Naive thymus-derived CD4-positive, alpha-beta T cell (primary cell): ENCODE data around the gene ADCYAP1R1. TPM values are rescaled to one million over a fixed set of nuclear protein-coding genes. Genes with fewer than 3 reads are reported as not detected.

Experiments used
- ATAC-seq: fragments of 150-1000 bp; cut with Tn5 transposase; 2 replicates; pipeline ENCODE4 v1.10.0; 2021; ENCODE audit warnings: mild to moderate bottlenecking, moderate library complexity
- CTCF ChIA-PET: fragments of 350-600 bp; sonication (Branson Sonifier 250); formaldehyde crosslinking; loops from one replicate; lab custom pipeline; 2021; ENCODE audit warnings: antibody characterized with exemption; lab: Charles Lee
- POLR2A ChIA-PET: fragments of 350-600 bp; sonication (Branson Sonifier 250); formaldehyde crosslinking; loops from one replicate; lab custom pipeline; 2021; ENCODE audit warnings: antibody characterized with exemption, inconsistent platforms; lab: Charles Lee
- DNase-seq, 9 donors: peaks; one replicate each; pipeline versions ENCODE4 v3.0.0 to v3.0.0-alpha.2; 2020 to 2022; ENCODE audit warnings: mixed read lengths in 1 of 9
- H3K27ac ChIP-seq: one replicate; pipeline ENCODE4 v1.7.0; 2013; ENCODE audit warnings: mild to moderate bottlenecking, low read depth, low read length, moderate library complexity
- H3K27me3 ChIP-seq, 2 donors: one replicate each; pipeline ENCODE4 v1.7.0; 2013; ENCODE audit warnings: low read length in 2 of 2, mild to moderate bottlenecking in 2 of 2, moderate library complexity in 2 of 2; ENCODE audit not compliant: control insufficient read depth in 2 of 2, insufficient read depth in 2 of 2
- H3K36me3 ChIP-seq, 3 experiments: 1 replicate in 2 of 3; 2 replicates in 1 of 3; pipeline ENCODE4 v1.7.0; 2013; ENCODE audit warnings: low read length in 3 of 3, mild to moderate bottlenecking in 3 of 3, moderate library complexity in 1 of 3; ENCODE audit not compliant: insufficient read depth in 3 of 3, control insufficient read depth in 2 of 3
- H3K4me1 ChIP-seq, 2 donors: one replicate each; pipeline ENCODE4 v1.7.0; 2013; ENCODE audit warnings: low read length in 2 of 2, mild to moderate bottlenecking in 2 of 2, moderate library complexity in 1 of 2; ENCODE audit not compliant: control insufficient read depth in 2 of 2, insufficient read depth in 2 of 2
- H3K4me3 ChIP-seq: 2 replicates; pipeline ENCODE4 v1.7.0; 2013; ENCODE audit warnings: mild to moderate bottlenecking, low read length
- H3K9me3 ChIP-seq, 3 experiments: 1 replicate in 2 of 3; 2 replicates in 1 of 3; pipeline ENCODE4 v1.7.0; 2013; ENCODE audit warnings: low read length in 3 of 3; ENCODE audit not compliant: control insufficient read depth in 2 of 3
- H3K27ac Mint-ChIP-seq, 9 donors: one replicate each; pipeline ENCODE4 v1.8.0; 2020 to 2022; ENCODE audit warnings: mixed read lengths in 9 of 9, mild to moderate bottlenecking in 8 of 9, moderate library complexity in 5 of 9, inconsistent platforms in 2 of 9
- H3K27me3 Mint-ChIP-seq, 5 donors: one replicate each; pipeline ENCODE4 v1.8.0; 2021 to 2022; ENCODE audit warnings: mixed read lengths in 5 of 5, mild to moderate bottlenecking in 1 of 5
- H3K36me3 Mint-ChIP-seq, 5 donors: one replicate each; pipeline ENCODE4 v1.8.0; 2020 to 2022; ENCODE audit warnings: mixed read lengths in 5 of 5, mild to moderate bottlenecking in 3 of 5, inconsistent platforms in 1 of 5
- H3K4me1 Mint-ChIP-seq, 7 donors: one replicate each; pipeline ENCODE4 v1.8.0; 2020 to 2022; ENCODE audit warnings: mixed read lengths in 7 of 7, mild to moderate bottlenecking in 3 of 7, inconsistent platforms in 1 of 7
- H3K4me3 Mint-ChIP-seq, 10 donors: one replicate each; pipeline ENCODE4 v1.8.0; 2020 to 2022; ENCODE audit warnings: mild to moderate bottlenecking in 10 of 10, mixed read lengths in 10 of 10, moderate library complexity in 6 of 10, inconsistent platforms in 2 of 10
- H3K9me3 Mint-ChIP-seq, 11 donors: one replicate each; pipeline ENCODE4 v1.8.0; 2020 to 2022; ENCODE audit warnings: mixed read lengths in 11 of 11, mild to moderate bottlenecking in 4 of 11, inconsistent platforms in 1 of 11, moderate library complexity in 1 of 11
- intact Hi-C, 2 donors: fragments of 100-400 bp; cut with micrococcal nuclease; formaldehyde crosslinking; loops; one replicate each; pipeline ENCODE4 v1.15.1; 2023
- polyA plus RNA-seq, 2 donors: library from polyadenylated mRNA; unstranded; fragments of 300-500 nt; fragmentation: Illumina TruSeq; gene quantifications; one replicate each; pipeline ENCODE4 v1.2.3, GENCODE V29; 2021
- total RNA-seq, 6 experiments: library from RNA in 5 of 6; stranded (reverse) in 5 of 6; gene quantifications; 1 replicate in 5 of 6; 2 replicates in 1 of 6; pipeline ENCODE4 v1.2.3 and lab custom pipeline; 2021 to 2026

Gene ADCYAP1R1
- total and polyA plus RNA-seq, 7 experiments from 2014 or later = not detected

DNA sequence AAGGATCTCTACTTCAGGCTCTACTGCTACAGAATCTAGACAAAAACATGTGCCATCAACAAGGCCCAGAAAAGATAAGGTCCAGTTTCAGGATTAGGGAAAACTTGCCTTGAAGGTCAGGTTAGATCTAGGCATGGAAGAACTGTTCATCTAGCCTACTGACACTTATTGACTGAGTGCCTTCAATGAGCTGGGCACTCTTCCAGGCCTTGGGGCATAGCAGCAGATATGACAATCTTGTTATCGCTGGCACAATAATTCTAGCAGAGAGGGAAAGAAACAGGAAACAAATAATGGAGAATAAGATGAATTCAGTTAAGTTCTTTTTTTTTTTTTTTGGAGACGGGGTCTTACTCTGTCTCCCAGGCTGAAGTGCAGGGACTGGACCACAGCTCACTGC is 71.6 kb downstream of the ADCYAP1R1 start:
- H3K4me1 ChIP-seq = no peaks in the 10 kb centered on the region
- DNase-seq (no peak), ATAC-seq (no peak)
- Mint-ChIP-seq H3K4me3 (no peak overlapping the region), H3K27ac (no peak overlapping the region), H3K9me3 (no peaks in the 10 kb centered on the region), H3K36me3 (no peaks in the 10 kb centered on the region), H3K27me3 (peaks cover 6 to 37% (median 11%) of the 10 kb centered on the region in 5 donors), H3K4me1 (no peaks in the 10 kb centered on the region)
- no peaks in the 10 kb centered on the region for H3K36me3 ChIP-seq
- H3K27me3 ChIP-seq = no peaks in the 10 kb centered on the region
- no peaks in the 10 kb centered on the region for H3K9me3 ChIP-seq
- ChIA-PET POLR2A (no interaction called here), CTCF (interaction anchor here (1.9 to 2.1 kb wide), 3 partner anchors 11 to 322 kb away, joined by 7 to 9 read pairs (median 9); no protein-coding TSS in a partner anchor)
- no peak overlapping the region for H3K4me3 ChIP-seq
- intact Hi-C loops = loop anchor here in 1 of 2 donors (2.0 kb wide), 1 partner anchor 149 kb away; no protein-coding TSS in a partner anchor
- H3K27ac ChIP-seq = no peak overlapping the region

DNA sequence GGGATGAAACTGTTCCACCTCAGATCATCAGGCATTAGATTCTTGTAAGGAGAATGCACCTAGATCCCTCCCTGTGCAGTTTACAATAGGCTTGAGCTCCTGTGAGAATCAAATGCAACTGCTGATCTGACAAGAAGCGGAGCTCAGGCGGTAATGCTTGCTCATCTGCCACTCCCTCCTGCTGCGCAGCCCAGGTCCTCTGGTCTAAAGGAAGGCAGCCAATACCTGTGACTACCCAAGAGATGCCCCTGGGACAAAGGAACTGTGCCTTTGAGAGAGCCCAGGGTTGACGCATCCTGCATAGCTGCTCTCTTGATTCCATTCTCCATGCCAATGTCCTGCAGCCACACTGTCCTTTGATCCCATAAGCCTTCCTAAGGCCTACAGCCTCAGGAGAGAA is 73.1 kb downstream of the ADCYAP1R1 start:
- ATAC-seq = no peak
- no peak overlapping the region for H3K4me3 Mint-ChIP-seq
- no peaks in the 10 kb centered on the region for H3K27me3 ChIP-seq
- H3K36me3 ChIP-seq = no peaks in the 10 kb centered on the region
- H3K9me3 ChIP-seq = no peaks in the 10 kb centered on the region
- no peaks in the 10 kb centered on the region for H3K4me1 ChIP-seq
- DNase-seq = no peak
- no peaks in the 10 kb centered on the region for H3K36me3 Mint-ChIP-seq
- H3K27ac ChIP-seq = no peak overlapping the region
- H3K27me3 Mint-ChIP-seq = peaks cover 7 to 30% (median 11%) of the 10 kb centered on the region in 5 donors
- CTCF ChIA-PET = interaction anchor here (1.6 kb wide), 1 partner anchor 9 kb away, joined by 7 read pairs; no protein-coding TSS in a partner anchor
- no peak overlapping the region for H3K27ac Mint-ChIP-seq
- no peaks in the 10 kb centered on the region for H3K4me1 Mint-ChIP-seq
- H3K4me3 ChIP-seq = no peak overlapping the region
- intact Hi-C loops = no loop called here
- H3K9me3 Mint-ChIP-seq = no peaks in the 10 kb centered on the region
- POLR2A ChIA-PET = no interaction called here

DNA sequence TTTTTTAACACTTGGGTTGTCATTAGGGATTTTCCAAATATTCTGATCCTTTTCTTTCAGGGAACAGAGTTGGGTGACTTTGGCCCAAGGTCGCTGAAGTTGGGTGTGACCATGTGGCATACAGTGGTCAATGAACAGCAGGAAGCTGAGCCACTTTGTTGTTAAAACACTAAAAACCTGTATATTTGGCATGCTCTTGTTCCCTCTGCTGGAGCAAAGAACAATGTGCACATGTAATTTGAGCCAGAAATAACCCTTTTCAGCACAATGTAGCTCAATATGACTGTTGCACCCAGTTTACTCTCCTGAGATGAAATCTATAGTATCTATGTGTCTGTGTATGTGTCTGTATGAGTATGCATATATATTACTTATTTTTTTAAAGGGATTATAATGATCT is 74.9 kb downstream of the ADCYAP1R1 start:
- H3K9me3 Mint-ChIP-seq = no peaks in the 10 kb centered on the region
- H3K27ac Mint-ChIP-seq = no peak overlapping the region
- DNase-seq = no peak
- H3K36me3 ChIP-seq = no peaks in the 10 kb centered on the region
- no peak overlapping the region for H3K4me3 ChIP-seq
- ATAC-seq = no peak
- POLR2A ChIA-PET = no interaction called here
- intact Hi-C loops = no loop called here
- no peak overlapping the region for H3K27ac ChIP-seq
- H3K9me3 ChIP-seq = no peaks in the 10 kb centered on the region
- H3K4me1 Mint-ChIP-seq = no peaks in the 10 kb centered on the region
- no peaks in the 10 kb centered on the region for H3K36me3 Mint-ChIP-seq
- H3K4me3 Mint-ChIP-seq = no peak overlapping the region
- CTCF ChIA-PET = no interaction called here
- H3K4me1 ChIP-seq = no peaks in the 10 kb centered on the region
- H3K27me3 Mint-ChIP-seq = peaks cover 7 to 28% (median 11%) of the 10 kb centered on the region in 5 donors
- H3K27me3 ChIP-seq = no peaks in the 10 kb centered on the region

DNA sequence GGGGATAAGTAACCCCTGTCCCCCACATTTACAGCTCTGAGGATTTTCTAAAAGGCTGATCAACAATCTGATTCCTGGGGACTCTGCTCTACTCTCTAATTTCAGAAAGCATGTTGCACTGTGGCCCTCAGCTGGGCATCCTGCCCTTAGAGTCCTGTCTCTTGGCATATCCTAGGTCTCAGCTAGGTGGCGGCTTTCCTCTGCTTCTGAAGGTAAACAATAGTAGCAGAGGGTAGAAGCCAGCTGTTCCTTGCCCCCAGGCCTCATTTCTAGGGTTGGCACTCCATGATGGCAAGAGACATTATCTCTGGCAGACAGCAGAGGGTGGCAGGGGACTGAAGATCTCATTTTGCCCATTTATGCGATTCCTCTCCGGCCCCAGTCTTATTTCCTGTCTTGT is 77.0 kb downstream of the ADCYAP1R1 start:
- H3K36me3 Mint-ChIP-seq = no peaks in the 10 kb centered on the region
- intact Hi-C loops = no loop called here
- H3K27me3 Mint-ChIP-seq = peaks cover 2 to 16% (median 6%) of the 10 kb centered on the region in 5 donors
- Histone ChIP-seq H3K4me3 (no peak overlapping the region), H3K27ac (no peak overlapping the region), H3K36me3 (no peaks in the 10 kb centered on the region), H3K9me3 (no peaks in the 10 kb centered on the region), H3K27me3 (no peaks in the 10 kb centered on the region), H3K4me1 (no peaks in the 10 kb centered on the region)
- no peak overlapping the region for H3K27ac Mint-ChIP-seq
- no peaks in the 10 kb centered on the region for H3K4me1 Mint-ChIP-seq
- ChIA-PET POLR2A (no interaction called here), CTCF (no interaction called here)
- H3K9me3 Mint-ChIP-seq = no peaks in the 10 kb centered on the region
- no peak for DNase-seq
- H3K4me3 Mint-ChIP-seq = no peak overlapping the region
- ATAC-seq = no peak

DNA sequence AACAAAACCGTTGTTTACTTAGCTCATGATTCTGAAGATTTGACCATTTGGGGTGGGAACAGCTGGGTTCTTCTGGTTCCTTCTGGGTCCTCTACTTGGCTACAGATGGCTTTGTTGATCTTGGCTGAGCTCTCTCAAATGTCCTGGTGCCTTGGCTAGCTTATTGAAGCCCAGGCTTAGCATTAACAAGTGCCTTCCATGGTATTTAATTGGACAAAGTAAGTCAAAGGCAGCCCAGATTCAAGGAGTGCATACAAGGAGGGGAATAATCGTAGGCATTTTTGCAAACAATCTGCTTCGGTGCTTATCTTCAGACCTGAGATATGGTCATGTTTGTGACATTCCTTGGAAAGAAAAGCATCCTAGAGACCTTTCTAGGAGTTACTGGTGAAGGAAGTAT is 81.4 kb downstream of the ADCYAP1R1 start:
- DNase-seq = no peak
- no peak overlapping the region for H3K4me3 Mint-ChIP-seq
- no peak overlapping the region for H3K27ac Mint-ChIP-seq
- Histone ChIP-seq H3K27ac (no peak overlapping the region), H3K36me3 (no peaks in the 10 kb centered on the region), H3K4me1 (no peaks in the 10 kb centered on the region), H3K9me3 (no peaks in the 10 kb centered on the region), H3K4me3 (no peak overlapping the region), H3K27me3 (no peaks in the 10 kb centered on the region)
- H3K9me3 Mint-ChIP-seq = no peaks in the 10 kb centered on the region
- H3K4me1 Mint-ChIP-seq = peaks cover 0 to 6% (median 0%) of the 10 kb centered on the region in 7 donors
- POLR2A ChIA-PET = no interaction called here
- H3K27me3 Mint-ChIP-seq = peaks cover 0 to 6% (median 5%) of the 10 kb centered on the region in 5 donors
- CTCF ChIA-PET = interaction anchor here (1.5 to 1.8 kb wide), 2 partner anchors 11 to 15 kb away, joined by 7 to 9 read pairs; no protein-coding TSS in a partner anchor
- ATAC-seq = no peak
- no peaks in the 10 kb centered on the region for H3K36me3 Mint-ChIP-seq
- intact Hi-C loops = loop anchor here in 1 of 2 donors (10.0 kb wide), 1 partner anchor 1341 kb away; no protein-coding TSS in a partner anchor

DNA sequence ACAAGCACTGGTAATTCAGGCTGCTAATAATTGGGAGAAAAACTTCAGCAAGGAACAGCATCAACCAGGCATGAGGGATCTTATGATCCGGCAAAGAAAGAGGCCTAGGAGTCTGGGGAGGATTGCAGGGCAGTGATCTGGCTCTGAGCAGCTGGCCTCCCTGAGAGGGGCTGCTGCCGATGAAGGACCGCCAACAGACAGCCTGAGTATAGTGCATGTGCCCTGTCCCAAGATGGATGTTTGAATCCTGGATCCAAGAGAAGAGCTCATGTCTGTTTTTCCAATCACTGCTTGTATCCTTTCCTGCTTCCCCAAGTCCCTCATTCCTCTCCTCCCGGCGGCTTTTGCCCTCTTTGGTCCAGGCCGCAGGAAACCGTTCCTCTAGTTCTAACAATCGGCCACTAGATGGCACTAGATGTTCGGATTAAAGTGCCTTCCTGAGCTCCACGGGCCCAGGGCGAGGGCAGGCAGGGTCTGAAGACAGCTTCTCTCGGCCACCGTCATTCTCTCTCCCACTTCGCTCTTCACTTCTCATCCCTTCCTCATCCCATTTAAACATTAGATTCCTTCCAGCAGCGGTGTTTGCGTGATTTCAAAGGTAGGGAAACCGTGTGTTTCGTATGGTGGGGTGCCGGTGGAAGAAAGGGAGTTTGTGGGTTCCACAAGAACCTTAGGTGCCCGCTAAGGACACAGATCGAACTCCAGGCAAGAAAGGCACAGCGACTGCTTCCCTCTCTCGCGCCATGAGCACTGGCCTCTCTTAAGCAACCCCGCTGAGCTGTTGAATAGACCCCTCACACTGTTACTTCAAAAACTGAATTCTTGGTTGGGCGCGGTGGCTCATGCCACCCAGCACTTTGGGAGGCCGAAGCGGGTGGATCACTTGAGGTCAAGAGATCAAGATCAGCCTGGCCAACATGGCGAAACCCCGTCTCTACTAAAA is 82.4 kb downstream of the ADCYAP1R1 start:
- intact Hi-C loops = loop anchor here in 1 of 2 donors (10.0 kb wide), 1 partner anchor 1340 kb away; no protein-coding TSS in a partner anchor
- no peaks in the 10 kb centered on the region for H3K36me3 Mint-ChIP-seq
- Histone ChIP-seq H3K9me3 (no peaks in the 10 kb centered on the region), H3K27ac (no peak overlapping the region), H3K27me3 (no peaks in the 10 kb centered on the region), H3K4me3 (no peak overlapping the region), H3K36me3 (no peaks in the 10 kb centered on the region), H3K4me1 (no peaks in the 10 kb centered on the region)
- no peak overlapping the region for H3K27ac Mint-ChIP-seq
- peak overlapping the region in 1 of 10 donors; percentile 60 for H3K4me3 Mint-ChIP-seq
- peaks cover 0 to 6% (median 3%) of the 10 kb centered on the region in 5 donors for H3K27me3 Mint-ChIP-seq
- peak in 8 of 9 donors; percentile 2 to 43 (median 30) for DNase-seq
- peaks cover 0 to 6% (median 0%) of the 10 kb centered on the region in 7 donors for H3K4me1 Mint-ChIP-seq
- peak; percentile 63 for ATAC-seq
- no peaks in the 10 kb centered on the region for H3K9me3 Mint-ChIP-seq
- ChIA-PET CTCF (interaction anchor here (0.7 to 1.8 kb wide), 8 partner anchors 9 to 1997 kb away, joined by 3 to 9 read pairs (median 3); no protein-coding TSS in a partner anchor), POLR2A (no interaction called here)
